ENCODE measurements around the gene ADISSP.

The ADISSP gene

GRCh38 chr20:3813848-3814581 is 46.5 kb upstream of the ADISSP start:
- Histone ChIP-seq H3K4me1 (ENCODE audit: insufficient read depth, low read length, severe bottlenecking) (peaks cover 30% of the 10 kb centered on the region), H3K9me3 (ENCODE audit: low read length) (no peaks in the 10 kb centered on the region), H2AFZ (ENCODE audit: low read length) (no peak overlapping the region), H3F3A (ENCODE audit: insufficient read depth, low read length) (no peaks in the 10 kb centered on the region), H3K4me2 (ENCODE audit: low read length) (no peak overlapping the region), H3K27me3 (ENCODE audit: insufficient read depth, low read length) (no peaks in the 10 kb centered on the region; the same call in 1 of the 2 replicates), H3K9ac (ENCODE audit: low read length) (no peak overlapping the region), H4K20me1 (ENCODE audit: insufficient read depth, low read length) (no peaks in the 10 kb centered on the region), H3K4me3 (ENCODE audit: low read depth, low read length, poor library complexity, severe bottlenecking) (no peak overlapping the region), H3K9me2 (ENCODE audit: low read depth, low read length) (no peaks in the 10 kb centered on the region), H3K79me2 (ENCODE audit: insufficient read depth, low read length) (no peaks in the 10 kb centered on the region), H3K36me3 (ENCODE audit: insufficient read depth, low read length) (no peaks in the 10 kb centered on the region), H3K27ac (ENCODE audit: low read depth, low read length, poor library complexity, severe bottlenecking) (no peak overlapping the region)
- no peak for TF ChIP-seq CTCF (IDR thresholded peaks at IDR 0.05; ENCODE audit: low read length)
- no peak for TF ChIP-seq EZH2 (IDR thresholded peaks at IDR 0.05; ENCODE audit: borderline replicate concordance, low read length)

GRCh38 chr20:3812975-3813847 is 45.7 kb upstream of the ADISSP start:
- no peaks in the 10 kb centered on the region for H4K20me1 ChIP-seq (ENCODE audit: insufficient read depth, low read length)
- no peak for TF ChIP-seq EZH2 (IDR thresholded peaks at IDR 0.05; ENCODE audit: borderline replicate concordance, low read length)
- TF ChIP-seq CTCF (IDR thresholded peaks at IDR 0.05; ENCODE audit: low read length): no peak
- H3K9ac ChIP-seq (ENCODE audit: low read length): no peak overlapping the region
- no peak overlapping the region for H2AFZ ChIP-seq (ENCODE audit: low read length)
- no peaks in the 10 kb centered on the region for H3K79me2 ChIP-seq (ENCODE audit: insufficient read depth, low read length)
- no peak overlapping the region for H3K4me2 ChIP-seq (ENCODE audit: low read length)
- H3F3A ChIP-seq (ENCODE audit: insufficient read depth, low read length): no peaks in the 10 kb centered on the region
- no peaks in the 10 kb centered on the region for H3K9me2 ChIP-seq (ENCODE audit: low read depth, low read length)
- H3K27me3 ChIP-seq (ENCODE audit: insufficient read depth, low read length): no peaks in the 10 kb centered on the region; the same call in 1 of the 2 replicates
- H3K9me3 ChIP-seq (ENCODE audit: low read length): no peaks in the 10 kb centered on the region
- peaks cover 22% of the 10 kb centered on the region for H3K4me1 ChIP-seq (ENCODE audit: insufficient read depth, low read length, severe bottlenecking)
- no peaks in the 10 kb centered on the region for H3K36me3 ChIP-seq (ENCODE audit: insufficient read depth, low read length)
- no peak overlapping the region for H3K4me3 ChIP-seq (ENCODE audit: low read depth, low read length, poor library complexity, severe bottlenecking)
- no peak overlapping the region for H3K27ac ChIP-seq (ENCODE audit: low read depth, low read length, poor library complexity, severe bottlenecking)

- Histone ChIP-seq H3K27ac (ENCODE audit: low read depth, low read length, poor library complexity, severe bottlenecking) (no peak overlapping the region), H3K4me2 (ENCODE audit: low read length) (no peak overlapping the region; the same call in 1 of the 2 replicates), H2AFZ (ENCODE audit: low read length) (no peak overlapping the region), H3F3A (ENCODE audit: insufficient read depth, low read length) (no peaks in the 10 kb centered on the region), H3K9me3 (ENCODE audit: low read length) (no peaks in the 10 kb centered on the region), H3K36me3 (ENCODE audit: insufficient read depth, low read length) (no peaks in the 10 kb centered on the region), H3K9me2 (ENCODE audit: low read depth, low read length) (no peaks in the 10 kb centered on the region), H3K4me3 (ENCODE audit: low read depth, low read length, poor library complexity, severe bottlenecking) (no peak overlapping the region), H3K79me2 (ENCODE audit: insufficient read depth, low read length) (no peaks in the 10 kb centered on the region), H3K9ac (ENCODE audit: low read length) (no peak overlapping the region; the same call in 1 of the 2 replicates), H4K20me1 (ENCODE audit: insufficient read depth, low read length) (no peaks in the 10 kb centered on the region), H3K27me3 (ENCODE audit: insufficient read depth, low read length) (no peaks in the 10 kb centered on the region; the same call in 1 of the 2 replicates), H3K4me1 (ENCODE audit: insufficient read depth, low read length, severe bottlenecking) (peaks cover 22% of the 10 kb centered on the region)
- TF ChIP-seq CTCF (IDR thresholded peaks at IDR 0.05; ENCODE audit: low read length) (no peak), EZH2 (IDR thresholded peaks at IDR 0.05; ENCODE audit: borderline replicate concordance, low read length) (no peak)
Observed at GRCh38 chr20:3812259-3812681, 44.7 kb upstream of the ADISSP start.

All from OCI-LY1 (cell line).